Fibroblast of lung (primary cell): Measurements from ENCODE around the gene UBR3.

ENCODE experiments used
- EZH2 ChIP-seq: IDR thresholded peaks from 2 replicates; pipeline ENCODE4 v1.5.1; 2012; ENCODE audit warnings: low read length, control low read depth, mild to moderate bottlenecking; ENCODE audit errors: missing control alignments
- TF ChIP-seq, protein P1 (sequence below), 2 donors: IDR thresholded peaks in 1 of 2; conservative IDR thresholded peaks in 1 of 2; 1 replicate in 1 of 2; 2 replicates in 1 of 2; pipeline ENCODE4 v1.5.1; 2011 to 2012; ENCODE audit warnings: low read length in 2 of 2, control low read depth in 1 of 2, inconsistent platforms in 1 of 2, low read depth in 1 of 2, mild to moderate bottlenecking in 1 of 2

DNA sequence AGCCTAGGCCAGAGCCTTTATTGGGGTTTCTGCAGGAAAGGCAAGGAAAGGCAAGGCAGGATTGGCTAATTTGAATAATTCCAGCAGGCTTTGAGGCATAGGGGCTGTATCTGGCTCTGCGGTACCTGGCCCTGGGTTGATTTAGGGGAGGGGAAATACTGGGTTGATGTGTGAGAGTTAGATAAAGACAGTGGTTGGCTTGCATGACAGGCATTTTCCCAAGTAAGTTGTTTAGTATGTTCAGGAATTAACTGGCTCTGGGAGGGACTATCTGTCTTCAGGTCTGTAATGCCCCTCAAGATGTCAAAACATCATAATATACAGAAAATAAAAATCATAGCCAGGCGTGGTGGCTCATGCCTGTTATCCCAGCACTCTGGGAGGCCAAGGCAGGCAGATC, 98.7 kb downstream of the UBR3 start:
- TF ChIP-seq, protein P1, sequence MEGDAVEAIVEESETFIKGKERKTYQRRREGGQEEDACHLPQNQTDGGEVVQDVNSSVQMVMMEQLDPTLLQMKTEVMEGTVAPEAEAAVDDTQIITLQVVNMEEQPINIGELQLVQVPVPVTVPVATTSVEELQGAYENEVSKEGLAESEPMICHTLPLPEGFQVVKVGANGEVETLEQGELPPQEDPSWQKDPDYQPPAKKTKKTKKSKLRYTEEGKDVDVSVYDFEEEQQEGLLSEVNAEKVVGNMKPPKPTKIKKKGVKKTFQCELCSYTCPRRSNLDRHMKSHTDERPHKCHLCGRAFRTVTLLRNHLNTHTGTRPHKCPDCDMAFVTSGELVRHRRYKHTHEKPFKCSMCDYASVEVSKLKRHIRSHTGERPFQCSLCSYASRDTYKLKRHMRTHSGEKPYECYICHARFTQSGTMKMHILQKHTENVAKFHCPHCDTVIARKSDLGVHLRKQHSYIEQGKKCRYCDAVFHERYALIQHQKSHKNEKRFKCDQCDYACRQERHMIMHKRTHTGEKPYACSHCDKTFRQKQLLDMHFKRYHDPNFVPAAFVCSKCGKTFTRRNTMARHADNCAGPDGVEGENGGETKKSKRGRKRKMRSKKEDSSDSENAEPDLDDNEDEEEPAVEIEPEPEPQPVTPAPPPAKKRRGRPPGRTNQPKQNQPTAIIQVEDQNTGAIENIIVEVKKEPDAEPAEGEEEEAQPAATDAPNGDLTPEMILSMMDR (conservative IDR thresholded peaks at IDR 0.05 in 1 of 2, IDR thresholded peaks at IDR 0.05 in 1 of 2; ENCODE audit: low read depth in 1 of 2, low read length in 2 of 2): no peak
- TF ChIP-seq EZH2: no peak
